ENCODE results near the gene KPNA5. TPM values are rescaled to one million over a fixed set of nuclear protein-coding genes. Genes with fewer than 3 reads are reported as not detected.

KPNA5 gene
- total RNA-seq, 2 donors from 2014 or later = 3.1 to 3.3 TPM

DNA sequence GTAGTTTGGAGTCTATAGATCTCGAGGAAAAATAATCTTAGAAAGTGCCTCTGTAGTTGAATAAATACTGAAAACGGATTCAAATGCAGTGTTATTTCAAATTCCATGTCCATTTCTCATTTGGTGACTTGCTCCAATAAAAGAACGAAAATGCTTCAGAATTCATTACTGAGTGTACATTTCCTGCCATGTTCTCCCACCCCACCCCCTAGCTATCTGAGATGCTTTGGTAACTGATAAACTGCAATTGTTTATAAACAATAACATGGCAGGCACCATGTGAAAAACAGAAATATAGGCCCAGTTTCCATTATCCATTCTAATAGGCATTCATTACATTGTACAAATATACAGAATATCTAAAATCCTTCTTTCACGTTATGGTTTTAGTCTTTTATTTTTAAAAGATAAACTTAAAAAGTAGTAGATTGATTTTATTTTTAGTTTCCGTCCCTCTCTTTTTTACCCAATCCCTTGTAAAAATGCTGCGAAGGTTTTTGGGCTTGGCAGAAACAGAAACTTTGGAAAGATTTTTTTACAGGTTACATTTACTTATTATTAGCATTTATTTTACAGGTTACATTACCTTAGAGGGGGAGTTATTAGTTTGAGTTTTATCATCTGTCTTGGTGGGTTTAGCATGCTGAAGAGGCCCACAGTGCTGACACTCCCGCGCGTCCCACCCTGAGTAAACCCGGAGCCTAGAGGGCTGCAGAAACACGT, 83.1 kb downstream of the KPNA5 start:
- Histone ChIP-seq H3K4me1 (peaks cover 14% of the 10 kb centered on the region), H3K27me3 (peaks cover 0 to 18% of the 10 kb centered on the region in 2 donors), H3K36me3 (replicated peaks in 1 of 2; ENCODE audit: insufficient read depth in 1 of 2, low read depth in 2 of 2) (no peaks in the 10 kb centered on the region), H3K27ac (no peak overlapping the region), H3K4me3 (no peak overlapping the region), H3K9me3 (no peaks in the 10 kb centered on the region)
- DNase-seq (no peak), ATAC-seq (no peak)
- WGBS, 2 donors = 88 to 89% methylated on average over 11 of the region's 11 CpGs
- intact Hi-C loops (cut with DNase I) = no loop called here
- no peak for TF ChIP-seq POLR2A (IDR thresholded peaks at IDR 0.05)
- TF ChIP-seq, protein P1, sequence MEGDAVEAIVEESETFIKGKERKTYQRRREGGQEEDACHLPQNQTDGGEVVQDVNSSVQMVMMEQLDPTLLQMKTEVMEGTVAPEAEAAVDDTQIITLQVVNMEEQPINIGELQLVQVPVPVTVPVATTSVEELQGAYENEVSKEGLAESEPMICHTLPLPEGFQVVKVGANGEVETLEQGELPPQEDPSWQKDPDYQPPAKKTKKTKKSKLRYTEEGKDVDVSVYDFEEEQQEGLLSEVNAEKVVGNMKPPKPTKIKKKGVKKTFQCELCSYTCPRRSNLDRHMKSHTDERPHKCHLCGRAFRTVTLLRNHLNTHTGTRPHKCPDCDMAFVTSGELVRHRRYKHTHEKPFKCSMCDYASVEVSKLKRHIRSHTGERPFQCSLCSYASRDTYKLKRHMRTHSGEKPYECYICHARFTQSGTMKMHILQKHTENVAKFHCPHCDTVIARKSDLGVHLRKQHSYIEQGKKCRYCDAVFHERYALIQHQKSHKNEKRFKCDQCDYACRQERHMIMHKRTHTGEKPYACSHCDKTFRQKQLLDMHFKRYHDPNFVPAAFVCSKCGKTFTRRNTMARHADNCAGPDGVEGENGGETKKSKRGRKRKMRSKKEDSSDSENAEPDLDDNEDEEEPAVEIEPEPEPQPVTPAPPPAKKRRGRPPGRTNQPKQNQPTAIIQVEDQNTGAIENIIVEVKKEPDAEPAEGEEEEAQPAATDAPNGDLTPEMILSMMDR (IDR thresholded peaks at IDR 0.05) = no peak

GRCh38 chr6:116764629-116764960, 83.6 kb downstream of the KPNA5 start:
- H3K27ac ChIP-seq = peak overlapping the region in 1 of 4 donors; percentile 36

GRCh38 chr6:116764961-116765841, 84.2 kb downstream of the KPNA5 start, which contains the start of gene FAM162B:
Gene FAM162B (minus strand): TSS chr6:116765719. CDS start chr6:116765576, 143 bp downstream.
- 2% methylated on average over 25 to 89 of the region's 89 CpGs for WGBS, 2 donors
- ATAC-seq = peak; percentile 60
- Histone ChIP-seq H3K27ac (peak within 1 kb of the TSS in 1 of 4 donors; percentile 36), H3K36me3 (replicated peaks in 1 of 2; ENCODE audit: insufficient read depth in 1 of 2, low read depth in 2 of 2) (no peaks in the 10 kb centered on the region), H3K9me3 (no peaks in the 10 kb centered on the region), H3K27me3 (peaks cover 0 to 18% of the 10 kb centered on the region in 2 donors), H3K4me3 (peak within 1 kb of the TSS; percentile 9 to 12), H3K4me1 (peaks cover 14% of the 10 kb centered on the region)
- no peak for TF ChIP-seq POLR2A (IDR thresholded peaks at IDR 0.05)
- TF ChIP-seq, protein P1 (IDR thresholded peaks at IDR 0.05) = no peak
- intact Hi-C loops (cut with DNase I) = no loop called here
- DNase-seq = peak in 3 of 4 donors; percentile 3 to 29 (median 13)

More at GRCh38 chr6:116764629-116764960, 83.6 kb downstream of the KPNA5 start:
- no peak for TF ChIP-seq POLR2A (IDR thresholded peaks at IDR 0.05)
- TF ChIP-seq, protein P1 (IDR thresholded peaks at IDR 0.05) = no peak
- ATAC-seq (no peak), DNase-seq (no peak)
- Histone ChIP-seq H3K9me3 (no peaks in the 10 kb centered on the region), H3K36me3 (replicated peaks in 1 of 2; ENCODE audit: insufficient read depth in 1 of 2, low read depth in 2 of 2) (no peaks in the 10 kb centered on the region), H3K4me1 (peaks cover 14% of the 10 kb centered on the region), H3K4me3 (peak overlapping the region in 1 of 2 donors; percentile 12), H3K27me3 (peaks cover 0 to 18% of the 10 kb centered on the region in 2 donors)
- 39 to 51% methylated on average over 19 of the region's 19 CpGs for WGBS, 2 donors
- intact Hi-C loops (cut with DNase I) = no loop called here

GRCh38 chr6:116766506-116767176, 85.6 kb downstream of the KPNA5 start:
- intact Hi-C loops (cut with DNase I) = no loop called here
- H3K4me1 ChIP-seq = peaks cover 14% of the 10 kb centered on the region
- H3K27me3 ChIP-seq = peaks cover 0 to 18% of the 10 kb centered on the region in 2 donors
- H3K27ac ChIP-seq = no peak overlapping the region
- no peaks in the 10 kb centered on the region for H3K36me3 ChIP-seq (replicated peaks in 1 of 2; ENCODE audit: insufficient read depth in 1 of 2, low read depth in 2 of 2)
- TF ChIP-seq, protein P1 (IDR thresholded peaks at IDR 0.05) = no peak
- no peak for TF ChIP-seq POLR2A (IDR thresholded peaks at IDR 0.05)
- 63 to 69% methylated on average over 5 of the region's 5 CpGs for WGBS, 2 donors
- no peaks in the 10 kb centered on the region for H3K9me3 ChIP-seq
- H3K4me3 ChIP-seq = no peak overlapping the region
- ATAC-seq (no peak), DNase-seq (no peak)
